ENCODE measurements around the gene CNOT6. TPM values are rescaled to one million over a fixed set of nuclear protein-coding genes. Genes with fewer than 3 reads are reported as not detected.
"Not testable (repeated sequence)": the region's sequence is repeated elsewhere in the genome, so short reads cannot be mapped to it uniquely, and the experiment has no call there.

The CNOT6 gene
- total RNA-seq, 4 donors from 2014 or later = 8.9 to 12.2 (median 11.2) TPM

GRCh38 chr5:180470361-180470760, 23.8 kb upstream of the CNOT6 start:
- peak in 1 of 2 donors; percentile 46 for DNase-seq (ENCODE audit: low spot score in 2 of 2)
- WGBS, 2 donors = 69 to 70% methylated on average over 11 of the region's 11 CpGs
- intact Hi-C loops (cut with DNase I; ENCODE audit: low total_unique reads) = loop anchor here (10.0 kb wide), 1 partner anchor 346 kb away; no protein-coding TSS in a partner anchor
- no peak overlapping the region for H3K4me3 ChIP-seq (ENCODE audit: low read depth, poor library complexity, severe bottlenecking)
- TF ChIP-seq POLR2A (IDR thresholded peaks at IDR 0.05) = no peak
- no peak for TF ChIP-seq CTCF (IDR thresholded peaks at IDR 0.05)

- peak; percentile 36 to 88 for DNase-seq (ENCODE audit: low spot score in 2 of 2)
- H3K4me3 ChIP-seq (ENCODE audit: low read depth, poor library complexity, severe bottlenecking) = no peak overlapping the region
- 29% methylated on average over 16 of the region's 16 CpGs for WGBS, 2 donors
- intact Hi-C loops (cut with DNase I; ENCODE audit: low total_unique reads) = loop anchor here (10.0 kb wide), 1 partner anchor 346 kb away; no protein-coding TSS in a partner anchor
- TF ChIP-seq POLR2A (IDR thresholded peaks at IDR 0.05) = no peak
- peak in 1 of 3 donors; percentile 56 for TF ChIP-seq CTCF (IDR thresholded peaks at IDR 0.05)
Measured at GRCh38 chr5:180470966-180471582, 23.1 kb upstream of the CNOT6 start.

GRCh38 chr5:180471866-180472265, 22.3 kb upstream of the CNOT6 start:
- intact Hi-C loops (cut with DNase I; ENCODE audit: low total_unique reads) = loop anchor here (10.0 kb wide), 1 partner anchor 347 kb away; no protein-coding TSS in a partner anchor
- DNase-seq (ENCODE audit: low spot score in 2 of 2) = peak in 1 of 2 donors; percentile 37
- H3K4me3 ChIP-seq (ENCODE audit: low read depth, poor library complexity, severe bottlenecking) = no peak overlapping the region
- TF ChIP-seq CTCF (IDR thresholded peaks at IDR 0.05) = no peak
- TF ChIP-seq POLR2A (IDR thresholded peaks at IDR 0.05) = no peak
- 65 to 74% methylated on average over 7 of the region's 7 CpGs for WGBS, 2 donors

GRCh38 chr5:180472269-180472668, 21.9 kb upstream of the CNOT6 start:
- intact Hi-C loops (cut with DNase I; ENCODE audit: low total_unique reads) = loop anchor here (10.0 kb wide), 1 partner anchor 347 kb away; no protein-coding TSS in a partner anchor
- no peak overlapping the region for H3K4me3 ChIP-seq (ENCODE audit: low read depth, poor library complexity, severe bottlenecking)
- WGBS, 2 donors = 66 to 68% methylated on average over 4 of the region's 4 CpGs
- no peak for DNase-seq (ENCODE audit: low spot score in 2 of 2)
- TF ChIP-seq CTCF (IDR thresholded peaks at IDR 0.05) (no peak), POLR2A (IDR thresholded peaks at IDR 0.05) (no peak)

GRCh38 chr5:180473386-180473785, 20.8 kb upstream of the CNOT6 start:
- WGBS, 2 donors = 93% methylated on average over 8 of the region's 8 CpGs
- not testable (repeated sequence) for H3K4me3 ChIP-seq (ENCODE audit: low read depth, poor library complexity, severe bottlenecking)
- intact Hi-C loops (cut with DNase I; ENCODE audit: low total_unique reads) = loop anchor here (10.0 kb wide), 1 partner anchor 349 kb away; no protein-coding TSS in a partner anchor
- DNase-seq (ENCODE audit: low spot score in 2 of 2) = peak in 1 of 2 donors; percentile 53

- TF ChIP-seq CTCF (IDR thresholded peaks at IDR 0.05) = no peak
- no peak for TF ChIP-seq POLR2A (IDR thresholded peaks at IDR 0.05)
- no peak overlapping the region for H3K4me3 ChIP-seq (ENCODE audit: low read depth, poor library complexity, severe bottlenecking)
- intact Hi-C loops (cut with DNase I; ENCODE audit: low total_unique reads) = loop anchor here (10.0 kb wide), 1 partner anchor 350 kb away; no protein-coding TSS in a partner anchor
- peak in 1 of 2 donors; percentile 74 for DNase-seq (ENCODE audit: low spot score in 2 of 2)
- 84 to 91% methylated on average over 10 to 11 of the region's 11 CpGs for WGBS, 2 donors
Measured at GRCh38 chr5:180474569-180474968, 19.6 kb upstream of the CNOT6 start.

- H3K4me3 ChIP-seq (ENCODE audit: low read depth, poor library complexity, severe bottlenecking); DNase-seq (ENCODE audit: low spot score in 2 of 2): not testable (repeated sequence)
- intact Hi-C loops (cut with DNase I; ENCODE audit: low total_unique reads) = loop anchor here (10.0 kb wide), 1 partner anchor 351 kb away; no protein-coding TSS in a partner anchor
- 91 to 95% methylated on average over 20 of the region's 20 CpGs for WGBS, 2 donors
Measured at GRCh38 chr5:180475969-180476524, 18.1 kb upstream of the CNOT6 start.

Measured in lower leg skin (tissue), 4 donors.